WI38 (cell line): ENCODE results near the gene SIAH3.

Experiments used
- H3K4me3 ChIP-seq: 2 replicates; pipeline ENCODE4 v1.5.1; 2011; ENCODE audit warnings: low read depth, mild to moderate bottlenecking, control low read depth, low read length
- TF ChIP-seq, protein P1 (sequence below): IDR thresholded peaks from 2 replicates; pipeline ENCODE4 v1.5.1; 2012; ENCODE audit warnings: low read depth, mild to moderate bottlenecking, control low read depth, low read length

SIAH3 gene

DNA sequence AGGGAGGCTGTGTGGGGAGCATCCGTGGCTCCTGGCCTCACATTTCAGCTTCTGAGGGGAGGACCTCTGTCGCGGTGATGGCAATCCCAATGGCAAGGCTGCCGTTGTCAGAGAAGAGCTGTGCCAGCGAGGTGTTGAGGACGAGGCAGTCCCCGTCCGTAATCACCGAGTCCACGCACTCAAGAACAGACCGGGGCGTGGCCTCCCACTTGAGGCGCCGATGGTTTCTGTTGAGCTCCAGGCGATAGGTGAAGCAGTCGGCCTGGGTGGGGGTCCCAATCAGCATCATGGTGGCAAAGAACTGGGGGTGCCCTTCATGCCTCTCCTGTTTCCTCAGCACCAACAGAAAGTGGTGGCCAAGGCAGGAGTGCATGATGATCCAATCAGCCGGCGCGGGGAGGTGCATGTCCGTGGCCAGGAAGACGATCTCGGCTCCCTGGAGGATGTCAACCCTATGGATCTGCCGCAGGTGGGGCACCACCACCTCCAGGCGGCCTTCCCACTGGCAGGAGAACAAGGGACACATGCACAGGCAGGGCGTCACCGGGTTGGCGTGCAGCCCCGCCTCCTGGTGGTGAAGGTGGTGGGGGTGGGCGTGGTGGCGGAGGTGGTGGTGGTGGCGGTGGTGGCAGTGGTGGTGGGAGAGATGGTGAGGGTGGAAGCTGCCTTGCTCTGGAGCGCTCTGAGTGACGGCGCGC is 68.1 kb downstream of the SIAH3 start:
- no peak overlapping the region for H3K4me3 ChIP-seq
- TF ChIP-seq, protein P1, sequence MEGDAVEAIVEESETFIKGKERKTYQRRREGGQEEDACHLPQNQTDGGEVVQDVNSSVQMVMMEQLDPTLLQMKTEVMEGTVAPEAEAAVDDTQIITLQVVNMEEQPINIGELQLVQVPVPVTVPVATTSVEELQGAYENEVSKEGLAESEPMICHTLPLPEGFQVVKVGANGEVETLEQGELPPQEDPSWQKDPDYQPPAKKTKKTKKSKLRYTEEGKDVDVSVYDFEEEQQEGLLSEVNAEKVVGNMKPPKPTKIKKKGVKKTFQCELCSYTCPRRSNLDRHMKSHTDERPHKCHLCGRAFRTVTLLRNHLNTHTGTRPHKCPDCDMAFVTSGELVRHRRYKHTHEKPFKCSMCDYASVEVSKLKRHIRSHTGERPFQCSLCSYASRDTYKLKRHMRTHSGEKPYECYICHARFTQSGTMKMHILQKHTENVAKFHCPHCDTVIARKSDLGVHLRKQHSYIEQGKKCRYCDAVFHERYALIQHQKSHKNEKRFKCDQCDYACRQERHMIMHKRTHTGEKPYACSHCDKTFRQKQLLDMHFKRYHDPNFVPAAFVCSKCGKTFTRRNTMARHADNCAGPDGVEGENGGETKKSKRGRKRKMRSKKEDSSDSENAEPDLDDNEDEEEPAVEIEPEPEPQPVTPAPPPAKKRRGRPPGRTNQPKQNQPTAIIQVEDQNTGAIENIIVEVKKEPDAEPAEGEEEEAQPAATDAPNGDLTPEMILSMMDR: no peak

DNA sequence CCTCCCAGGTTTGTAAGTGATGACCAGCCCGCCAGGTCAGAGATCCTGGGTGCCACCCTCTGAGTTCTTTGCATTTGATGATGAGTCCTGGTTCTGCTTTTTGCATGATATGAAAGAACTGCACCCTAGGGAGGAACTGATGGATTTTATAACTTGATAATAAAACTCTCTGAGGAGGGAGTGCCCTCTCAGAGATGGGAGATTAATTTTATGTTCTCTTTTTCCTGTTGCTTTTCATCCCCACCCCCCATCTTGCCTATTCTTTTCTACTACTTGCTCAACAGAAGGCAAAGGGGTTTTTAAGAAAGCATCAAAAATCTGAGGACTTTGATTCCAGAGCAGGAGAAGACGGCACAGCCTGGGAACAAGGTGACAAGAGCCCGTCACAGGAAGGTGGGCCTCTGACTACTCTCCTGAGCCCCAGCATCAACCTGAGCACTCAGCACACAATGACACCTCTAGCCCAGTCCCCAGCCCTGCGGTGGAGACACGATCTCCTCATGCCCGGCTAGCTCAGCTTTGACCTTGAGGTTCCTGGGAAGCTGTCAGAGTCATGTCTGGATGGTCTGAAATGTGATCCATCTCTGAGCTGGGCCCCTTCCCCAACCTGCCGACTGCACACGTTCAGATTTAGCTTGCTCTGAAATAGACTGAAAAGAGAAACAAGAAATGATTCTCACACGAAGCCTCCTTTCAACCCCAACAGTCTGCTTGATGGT is 69.1 kb downstream of the SIAH3 start:
- H3K4me3 ChIP-seq: no peak overlapping the region
- TF ChIP-seq, protein P1: no peak

DNA sequence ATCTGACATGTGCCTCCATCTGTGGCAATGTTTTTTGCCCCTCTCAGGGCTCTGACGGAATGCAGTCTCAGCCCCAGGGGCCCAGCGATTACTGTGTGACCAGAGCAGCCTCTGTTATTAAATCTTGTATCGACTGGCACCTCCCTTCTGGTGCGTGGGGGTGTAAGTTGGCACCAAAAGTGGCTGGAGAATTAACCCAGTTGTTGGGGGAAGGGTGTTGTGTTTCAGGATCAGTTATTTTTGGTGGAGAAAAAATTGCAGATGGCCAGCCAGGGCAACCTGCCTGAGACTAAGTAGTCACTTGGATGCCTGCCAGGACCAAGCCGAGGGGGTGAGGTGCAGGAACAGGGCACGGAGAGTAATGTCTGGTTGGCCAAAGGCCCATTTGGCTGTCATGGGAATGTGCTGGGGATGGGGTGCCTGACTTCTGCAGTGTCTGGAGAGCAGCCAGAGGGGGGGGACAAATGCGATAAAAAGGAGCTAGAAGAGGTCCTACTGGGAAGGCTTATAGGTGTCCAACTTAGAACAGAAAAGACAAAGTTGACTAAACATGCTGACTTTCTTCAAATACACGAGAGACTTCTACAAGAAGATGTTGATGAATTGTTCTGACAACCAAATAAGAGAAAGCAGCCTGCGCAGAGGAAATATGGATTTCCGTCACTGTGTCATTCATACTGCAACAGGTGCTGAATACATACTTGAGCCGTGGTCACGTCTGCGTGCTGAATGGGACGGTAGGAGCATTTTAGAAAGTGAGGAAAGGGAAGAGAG is 69.8 kb downstream of the SIAH3 start:
- no peak overlapping the region for H3K4me3 ChIP-seq
- TF ChIP-seq, protein P1: no peak

DNA sequence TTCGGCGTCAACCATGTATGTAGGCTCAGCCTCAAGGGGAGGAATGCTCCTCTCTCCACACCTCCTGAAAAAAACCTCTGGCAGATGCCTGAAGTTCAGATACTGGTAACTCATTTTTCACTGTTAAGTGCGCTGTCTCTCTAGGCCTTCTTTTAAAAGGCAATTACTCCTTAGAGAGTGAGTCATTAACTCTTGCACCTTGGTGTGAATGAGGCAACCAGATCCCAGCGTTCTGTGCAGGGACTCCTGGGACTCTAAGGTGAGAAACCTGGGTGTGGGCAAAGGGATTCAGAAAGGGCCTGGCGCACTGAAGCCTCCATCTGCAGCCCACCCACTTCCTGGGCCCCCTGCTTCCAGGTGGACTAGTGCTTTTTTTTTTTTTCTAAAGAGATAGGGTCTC is 71.7 kb downstream of the SIAH3 start:
- TF ChIP-seq, protein P1: no peak

DNA sequence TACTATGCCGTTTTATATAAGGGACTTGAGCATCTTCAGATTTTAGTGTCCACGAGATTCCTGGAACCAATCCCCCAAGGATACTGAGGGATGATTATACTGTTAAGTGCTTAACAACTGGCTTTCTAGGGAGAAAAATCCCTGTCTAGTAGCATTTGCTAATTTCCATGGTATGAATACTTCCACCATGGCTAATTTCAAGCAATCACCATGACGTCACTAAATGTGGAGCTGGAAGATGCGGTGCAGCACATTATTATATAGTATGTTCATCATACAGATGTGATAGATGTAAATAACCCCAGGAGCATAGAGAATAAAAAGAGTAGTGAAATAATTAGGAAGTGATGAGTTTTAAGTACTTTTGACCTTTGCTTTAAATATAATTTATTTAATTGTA is 72.7 kb downstream of the SIAH3 start:
- TF ChIP-seq, protein P1: no peak
- H3K4me3 ChIP-seq: no peak overlapping the region

More for the DNA sequence above, 71.7 kb downstream of the SIAH3 start:
- H3K4me3 ChIP-seq: no peak overlapping the region

DNA sequence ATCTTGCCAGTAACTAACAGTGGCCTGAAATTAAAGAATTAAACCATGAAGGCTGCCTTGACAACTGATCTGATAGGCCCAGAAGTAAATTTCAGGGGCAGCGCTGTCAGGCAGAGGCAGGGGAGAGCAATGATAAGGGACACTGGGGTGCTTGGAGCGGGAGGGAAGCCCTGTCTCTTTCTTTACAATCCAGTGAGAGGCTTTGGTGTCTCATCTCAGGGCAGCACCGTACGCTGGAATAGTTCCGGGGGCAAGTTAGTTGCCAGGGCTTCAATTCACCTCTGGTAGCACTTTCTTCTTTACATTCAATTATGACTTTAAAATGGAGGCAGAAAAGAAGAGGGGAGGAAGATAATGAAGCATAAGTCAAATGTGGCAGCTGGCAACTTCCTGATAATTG is 74.8 kb downstream of the SIAH3 start:
- H3K4me3 ChIP-seq: no peak overlapping the region

More for the DNA sequence above, 74.8 kb downstream of the SIAH3 start:
- TF ChIP-seq, protein P1: no peak
